Measurements from ENCODE around the gene MYF6. TPM values are rescaled to one million over a fixed set of nuclear protein-coding genes. Genes with fewer than 3 reads are reported as not detected.
A peak's percentile ranks its signal among the peaks of the same experiment; 100 is the strongest.
"Not testable (repeated sequence)": the region's sequence is repeated elsewhere in the genome, so short reads cannot be mapped to it uniquely, and the experiment has no call there.

Gene MYF6
- polyA plus RNA-seq (2013, experiment 1 of 2): 0.08 TPM
- polyA plus RNA-seq (2013, experiment 2 of 2): 0.07 TPM

- Histone ChIP-seq H3K4me2 (ENCODE audit: low read length) (peak within 1 kb of the TSS; percentile 37), H3K79me1 (ENCODE audit: low read length) (no peaks in the 10 kb centered on the region), H2BK5ac (ENCODE audit: low read length) (no peak within 1 kb of the TSS), H3K9ac (ENCODE audit: low read length) (no peak within 1 kb of the TSS), H3K18ac (ENCODE audit: low read length) (no peak within 1 kb of the TSS), H3K27ac (ENCODE audit: low read depth, low read length) (no peak within 1 kb of the TSS), H3K27me3 (ENCODE audit: insufficient read depth, low read length, poor library complexity) (peaks cover 18% of the 10 kb centered on the region), H2BK15ac (replicated peaks; ENCODE audit: low read depth) (no peak within 1 kb of the TSS), H3K23ac (ENCODE audit: low read length) (no peak within 1 kb of the TSS), H3K4me3 (ENCODE audit: low read length) (no peak within 1 kb of the TSS), H2BK120ac (ENCODE audit: low read depth, low read length) (no peak within 1 kb of the TSS), H3K4me1 (ENCODE audit: control insufficient read depth, low read depth, low read length) (no peaks in the 10 kb centered on the region), H2AK5ac (ENCODE audit: low read length) (no peak within 1 kb of the TSS), H3K36me3 (ENCODE audit: control insufficient read depth, insufficient read depth, low read length) (no peaks in the 10 kb centered on the region), H3K56ac (ENCODE audit: low read length) (no peak within 1 kb of the TSS), H3K4ac (ENCODE audit: low read depth, low read length) (no peak within 1 kb of the TSS), H4K8ac (ENCODE audit: low read depth, low read length) (no peak within 1 kb of the TSS), H3K79me2 (ENCODE audit: control insufficient read depth, insufficient read depth, low read length) (no peaks in the 10 kb centered on the region), H4K5ac (ENCODE audit: low read length) (no peak within 1 kb of the TSS)
- WGBS (ENCODE audit: extremely low coverage, insufficient coverage, low lambda C conversion rate): no CpG with 5 or more reads among the region's 4 CpGs
- no peak for DNase-seq
Measured at GRCh38 chr12:80707126-80707829, at the start of gene MYF6. TSS of gene MYF6 (plus strand) at chr12:80707634. CDS start at chr12:80707720, 86 bp downstream.

DNA sequence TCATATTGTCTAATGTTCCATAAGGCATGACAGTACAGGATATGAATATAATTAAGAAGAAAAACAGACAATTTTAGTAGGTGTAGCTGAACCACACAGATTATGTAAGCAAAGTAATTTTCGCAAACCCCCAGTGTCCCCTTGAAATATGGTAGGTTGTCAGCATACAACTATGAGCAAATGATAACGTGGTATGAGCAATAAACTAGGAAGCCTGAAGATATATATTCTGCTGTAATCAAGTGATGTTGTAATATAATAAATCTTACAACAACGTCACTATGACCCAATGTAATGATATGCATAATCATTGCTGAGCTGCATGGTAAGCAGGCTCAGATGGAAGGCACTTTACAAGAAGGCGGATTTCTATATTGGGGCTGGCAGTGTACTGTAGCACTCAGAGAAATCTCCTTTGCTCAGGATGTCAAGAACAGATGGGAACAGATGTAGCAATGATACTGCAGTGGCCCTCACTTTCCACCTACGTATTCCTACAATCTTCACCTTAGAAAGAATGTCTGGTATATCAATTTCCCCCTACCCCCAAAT lies 47.8 kb upstream of the MYF6 start:
- no CpG with 5 or more reads among the region's 5 CpGs for WGBS (ENCODE audit: extremely low coverage, insufficient coverage, low lambda C conversion rate)
- Histone ChIP-seq H3K79me1 (ENCODE audit: low read length) (no peaks in the 10 kb centered on the region), H3K9ac (ENCODE audit: low read length) (no peak overlapping the region), H3K79me2 (ENCODE audit: control insufficient read depth, insufficient read depth, low read length) (no peaks in the 10 kb centered on the region), H3K56ac (ENCODE audit: low read length) (no peak overlapping the region), H2BK15ac (replicated peaks; ENCODE audit: low read depth) (no peak overlapping the region), H3K4ac (ENCODE audit: low read depth, low read length) (no peak overlapping the region), H2BK5ac (ENCODE audit: low read length) (no peak overlapping the region), H3K27ac (ENCODE audit: low read depth, low read length) (no peak overlapping the region), H4K8ac (ENCODE audit: low read depth, low read length) (no peak overlapping the region), H2BK120ac (ENCODE audit: low read depth, low read length) (no peak overlapping the region), H3K23ac (ENCODE audit: low read length) (no peak overlapping the region), H3K27me3 (ENCODE audit: insufficient read depth, low read length, poor library complexity) (no peaks in the 10 kb centered on the region), H3K36me3 (ENCODE audit: control insufficient read depth, insufficient read depth, low read length) (no peaks in the 10 kb centered on the region), H3K4me2 (ENCODE audit: low read length) (no peak overlapping the region), H3K4me3 (ENCODE audit: low read length) (no peak overlapping the region), H3K4me1 (ENCODE audit: control insufficient read depth, low read depth, low read length) (no peaks in the 10 kb centered on the region), H2AK5ac (ENCODE audit: low read length) (no peak overlapping the region), H3K18ac (ENCODE audit: low read length) (no peak overlapping the region), H4K5ac (ENCODE audit: low read length) (no peak overlapping the region)
- DNase-seq: no peak

DNA sequence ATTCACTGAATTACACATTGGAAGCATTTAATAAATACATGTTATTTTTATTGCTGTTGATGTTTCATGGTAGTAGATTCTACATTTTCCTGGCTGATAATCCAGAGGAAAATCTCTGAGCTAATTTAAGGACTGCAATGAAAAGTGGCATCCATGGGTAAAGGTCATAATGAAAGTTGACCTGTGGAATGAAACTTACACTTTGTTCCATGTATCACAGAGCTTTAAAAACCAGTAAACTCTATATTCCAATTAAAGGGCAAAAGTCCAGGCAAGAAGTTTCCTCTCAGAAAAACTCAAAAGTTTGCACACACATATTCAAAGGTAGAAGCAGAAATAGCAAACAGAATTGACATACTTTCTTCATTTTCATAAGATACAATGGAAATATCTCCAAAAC lies 44.8 kb upstream of the MYF6 start:
- H3K36me3 ChIP-seq (ENCODE audit: control insufficient read depth, insufficient read depth, low read length): no peaks in the 10 kb centered on the region
- no peak overlapping the region for H3K18ac ChIP-seq (ENCODE audit: low read length)
- H4K5ac ChIP-seq (ENCODE audit: low read length): no peak overlapping the region
- no peaks in the 10 kb centered on the region for H3K79me1 ChIP-seq (ENCODE audit: low read length)
- no peak for DNase-seq
- H3K27ac ChIP-seq (ENCODE audit: low read depth, low read length): no peak overlapping the region
- no peak overlapping the region for H3K4me2 ChIP-seq (ENCODE audit: low read length)
- H3K79me2 ChIP-seq (ENCODE audit: control insufficient read depth, insufficient read depth, low read length): no peaks in the 10 kb centered on the region
- no peak overlapping the region for H4K8ac ChIP-seq (ENCODE audit: low read depth, low read length)
- H3K4ac ChIP-seq (ENCODE audit: low read depth, low read length): no peak overlapping the region
- H3K23ac ChIP-seq (ENCODE audit: low read length): no peak overlapping the region
- no peak overlapping the region for H2AK5ac ChIP-seq (ENCODE audit: low read length)
- H3K27me3 ChIP-seq (ENCODE audit: insufficient read depth, low read length, poor library complexity): no peaks in the 10 kb centered on the region
- no peak overlapping the region for H2BK15ac ChIP-seq (replicated peaks; ENCODE audit: low read depth)
- H3K9ac ChIP-seq (ENCODE audit: low read length): no peak overlapping the region
- H3K4me3 ChIP-seq (ENCODE audit: low read length): no peak overlapping the region
- H2BK5ac ChIP-seq (ENCODE audit: low read length): no peak overlapping the region
- H2BK120ac ChIP-seq (ENCODE audit: low read depth, low read length): no peak overlapping the region
- no peaks in the 10 kb centered on the region for H3K4me1 ChIP-seq (ENCODE audit: control insufficient read depth, low read depth, low read length)
- H3K56ac ChIP-seq (ENCODE audit: low read length): no peak overlapping the region

DNA sequence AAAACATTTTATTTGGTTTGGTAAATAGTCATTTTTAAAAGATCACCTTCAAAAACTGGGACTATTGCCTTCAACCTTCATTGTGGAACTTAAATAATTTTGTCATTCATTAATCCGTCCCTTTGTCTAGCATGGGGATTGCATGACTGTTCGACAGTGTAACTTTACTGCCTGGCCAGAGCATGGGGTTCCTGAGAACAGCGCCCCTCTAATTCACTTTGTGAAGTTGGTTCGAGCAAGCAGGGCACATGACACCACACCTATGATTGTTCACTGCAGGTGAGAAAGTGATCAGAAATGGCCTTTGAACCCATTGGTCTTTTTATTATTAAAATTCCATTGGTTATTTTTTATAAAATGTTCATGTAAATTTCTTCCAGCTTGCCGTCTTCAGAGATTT lies 37.2 kb upstream of the MYF6 start:
- Histone ChIP-seq H4K5ac (ENCODE audit: low read length) (no peak overlapping the region), H3K18ac (ENCODE audit: low read length) (no peak overlapping the region), H2BK15ac (replicated peaks; ENCODE audit: low read depth) (no peak overlapping the region), H3K27me3 (ENCODE audit: insufficient read depth, low read length, poor library complexity) (no peaks in the 10 kb centered on the region), H3K9ac (ENCODE audit: low read length) (no peak overlapping the region), H3K23ac (ENCODE audit: low read length) (no peak overlapping the region), H3K4me2 (ENCODE audit: low read length) (no peak overlapping the region), H2AK5ac (ENCODE audit: low read length) (no peak overlapping the region), H3K79me2 (ENCODE audit: control insufficient read depth, insufficient read depth, low read length) (no peaks in the 10 kb centered on the region), H3K4me1 (ENCODE audit: control insufficient read depth, low read depth, low read length) (no peaks in the 10 kb centered on the region), H3K79me1 (ENCODE audit: low read length) (no peaks in the 10 kb centered on the region), H3K56ac (ENCODE audit: low read length) (no peak overlapping the region), H3K4me3 (ENCODE audit: low read length) (no peak overlapping the region), H2BK120ac (ENCODE audit: low read depth, low read length) (no peak overlapping the region), H3K4ac (ENCODE audit: low read depth, low read length) (no peak overlapping the region), H3K27ac (ENCODE audit: low read depth, low read length) (no peak overlapping the region), H4K8ac (ENCODE audit: low read depth, low read length) (no peak overlapping the region), H3K36me3 (ENCODE audit: control insufficient read depth, insufficient read depth, low read length) (no peaks in the 10 kb centered on the region), H2BK5ac (ENCODE audit: low read length) (no peak overlapping the region)
- no peak for DNase-seq
- no CpG with 5 or more reads among the region's 5 CpGs for WGBS (ENCODE audit: extremely low coverage, insufficient coverage, low lambda C conversion rate)

GRCh38 chr12:80676042-80676636 lies 31.3 kb upstream of the MYF6 start:
- H3K4ac ChIP-seq (ENCODE audit: low read depth, low read length); H2AK5ac ChIP-seq (ENCODE audit: low read length); H3K4me1 ChIP-seq (ENCODE audit: control insufficient read depth, low read depth, low read length); H3K27me3 ChIP-seq (ENCODE audit: insufficient read depth, low read length, poor library complexity); H3K4me2 ChIP-seq (ENCODE audit: low read length); H3K27ac ChIP-seq (ENCODE audit: low read depth, low read length); H4K8ac ChIP-seq (ENCODE audit: low read depth, low read length); H2BK120ac ChIP-seq (ENCODE audit: low read depth, low read length); H2BK15ac ChIP-seq (replicated peaks; ENCODE audit: low read depth); H3K4me3 ChIP-seq (ENCODE audit: low read length); H4K5ac ChIP-seq (ENCODE audit: low read length); H3K18ac ChIP-seq (ENCODE audit: low read length); H3K79me2 ChIP-seq (ENCODE audit: control insufficient read depth, insufficient read depth, low read length); H3K9ac ChIP-seq (ENCODE audit: low read length); H3K56ac ChIP-seq (ENCODE audit: low read length); H3K36me3 ChIP-seq (ENCODE audit: control insufficient read depth, insufficient read depth, low read length); H3K79me1 ChIP-seq (ENCODE audit: low read length); H2BK5ac ChIP-seq (ENCODE audit: low read length); H3K23ac ChIP-seq (ENCODE audit: low read length): not testable (repeated sequence)
- no CpG with 5 or more reads among the region's 13 CpGs for WGBS (ENCODE audit: extremely low coverage, insufficient coverage, low lambda C conversion rate)
- DNase-seq: peak; percentile 33
